Activated CD8-positive, alpha-beta T cell treated with anti-CD3 and anti-CD28 coated beads, Interleukin-2, amount 10 ng/mL, durations not matched to agents 7 days and 5 days (primary cell): Measurements from ENCODE around the gene TREX2. TPM values are rescaled to one million over a fixed set of nuclear protein-coding genes. Genes with fewer than 3 reads are reported as not detected.

Experiments used
- ATAC-seq: fragments of 150-1000 bp; cut with Tn5 transposase; one replicate; pipeline ENCODE4 v1.10.0; 2021; ENCODE audit warnings: moderate library complexity
- CTCF ChIA-PET: fragments of 350-600 bp; sonication (Branson Sonifier 250); formaldehyde crosslinking; loops from one replicate; lab custom pipeline; 2021; ENCODE audit warnings: antibody characterized with exemption; lab: Charles Lee
- POLR2A ChIA-PET: fragments of 350-600 bp; sonication (Branson Sonifier 250); formaldehyde crosslinking; loops from one replicate; lab custom pipeline; 2021; ENCODE audit warnings: antibody characterized with exemption; lab: Charles Lee
- DNase-seq: peaks from one replicate; pipeline ENCODE4 v3.0.0-alpha.2; 2020
- H3K27ac Mint-ChIP-seq: one replicate; pipeline ENCODE4 v1.8.0; 2021; ENCODE audit warnings: mild to moderate bottlenecking, mixed read lengths
- H3K27me3 Mint-ChIP-seq: one replicate; pipeline ENCODE4 v1.8.0; 2021; ENCODE audit warnings: low read depth, mixed read lengths
- H3K36me3 Mint-ChIP-seq: one replicate; pipeline ENCODE4 v1.8.0; 2021; ENCODE audit warnings: low read depth, mixed read lengths
- H3K4me1 Mint-ChIP-seq: one replicate; pipeline ENCODE4 v1.8.0; 2021; ENCODE audit warnings: low read depth, mixed read lengths
- H3K4me3 Mint-ChIP-seq: one replicate; pipeline ENCODE4 v1.8.0; 2021; ENCODE audit warnings: mild to moderate bottlenecking, mixed read lengths
- H3K9me3 Mint-ChIP-seq: one replicate; pipeline ENCODE4 v1.8.0; 2022; ENCODE audit warnings: mixed read lengths; ENCODE audit not compliant: insufficient read depth
- total RNA-seq, 2 experiments: library from RNA; stranded (reverse); gene quantifications; one replicate each; pipeline ENCODE4 v1.2.3, GENCODE V29; 2021

TREX2 gene
- total RNA-seq, 2 experiments from 2014 or later, result 3.6 to 3.8 TPM

DNA sequence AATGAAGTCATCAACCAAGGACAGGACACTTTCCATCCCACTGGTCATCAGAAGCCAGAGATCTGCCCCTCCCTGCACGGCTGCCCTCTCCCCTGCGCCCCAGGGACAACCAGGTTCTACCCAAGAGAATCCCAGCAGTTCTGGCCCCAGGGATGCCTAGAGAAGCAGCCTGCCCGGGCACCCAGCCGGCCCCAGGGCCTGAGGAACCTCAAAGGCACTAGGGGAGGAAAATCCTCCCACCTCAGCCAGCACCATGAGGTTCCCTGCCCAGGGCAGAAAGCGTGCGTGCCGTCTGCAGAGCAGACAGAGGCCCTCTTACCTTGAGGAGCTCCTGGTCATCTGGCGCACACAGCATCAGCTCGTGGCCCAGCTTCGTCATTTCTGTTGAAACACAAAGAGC, 16.4 kb upstream of the TREX2 start:
- CTCF ChIA-PET, result no interaction called here
- ATAC-seq (no peak), DNase-seq (no peak)
- H3K4me3 Mint-ChIP-seq, result no peak overlapping the region
- no peak overlapping the region for H3K27ac Mint-ChIP-seq
- peaks cover 17% of the 10 kb centered on the region for H3K36me3 Mint-ChIP-seq
- no peaks in the 10 kb centered on the region for H3K27me3 Mint-ChIP-seq
- H3K9me3 Mint-ChIP-seq, result no peaks in the 10 kb centered on the region
- no peaks in the 10 kb centered on the region for H3K4me1 Mint-ChIP-seq
- POLR2A ChIA-PET, result no interaction called here

GRCh38 chrX:153460826-153461225, 15.0 kb upstream of the TREX2 start:
- no peaks in the 10 kb centered on the region for H3K9me3 Mint-ChIP-seq
- ChIA-PET POLR2A (no interaction called here), CTCF (interaction anchor here (0.5 to 1.7 kb wide), 6 partner anchors 10 to 520 kb away, joined by 3 to 14 read pairs (median 3); partner anchors contain the start of gene HAUS7)
- peaks cover 14% of the 10 kb centered on the region for H3K36me3 Mint-ChIP-seq
- peak; percentile 57 for ATAC-seq
- no peaks in the 10 kb centered on the region for H3K27me3 Mint-ChIP-seq
- H3K4me1 Mint-ChIP-seq, result no peaks in the 10 kb centered on the region
- no peak overlapping the region for H3K4me3 Mint-ChIP-seq
- H3K27ac Mint-ChIP-seq, result no peak overlapping the region
- DNase-seq, result peak; percentile 48

- no peaks in the 10 kb centered on the region for H3K9me3 Mint-ChIP-seq
- ChIA-PET POLR2A (no interaction called here), CTCF (interaction anchor here (1.1 to 1.5 kb wide), 2 partner anchors 43 to 46 kb away, joined by 3 to 14 read pairs; no protein-coding TSS in a partner anchor)
- no peaks in the 10 kb centered on the region for H3K4me1 Mint-ChIP-seq
- DNase-seq, result no peak
- no peak for ATAC-seq
- H3K4me3 Mint-ChIP-seq, result no peak overlapping the region
- H3K27ac Mint-ChIP-seq, result no peak overlapping the region
- no peaks in the 10 kb centered on the region for H3K27me3 Mint-ChIP-seq
- H3K36me3 Mint-ChIP-seq, result peaks cover 15% of the 10 kb centered on the region
These were observed 14.1 kb upstream of the TREX2 start for GRCh38 chrX:153459986-153460385.

DNA sequence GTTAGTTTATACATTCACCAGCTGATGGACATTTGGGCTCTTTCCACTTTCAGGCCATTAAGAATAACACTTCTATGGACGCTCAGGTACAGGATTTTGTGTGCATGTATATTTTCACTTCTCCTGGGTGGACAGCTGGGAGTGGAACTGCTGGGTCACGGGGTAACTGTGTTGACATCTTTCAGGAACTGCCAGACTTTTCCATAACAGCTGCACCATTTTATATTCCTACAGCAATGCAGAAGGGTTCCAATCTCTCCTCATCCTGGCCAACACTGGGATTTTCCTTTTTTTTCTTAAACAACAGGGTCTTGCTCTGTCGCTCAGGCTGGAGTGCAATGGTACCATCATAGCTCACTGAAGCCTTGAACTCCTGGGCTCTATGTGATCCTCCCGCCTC, 12.6 kb upstream of the TREX2 start:
- ATAC-seq, result no peak
- no peaks in the 10 kb centered on the region for H3K27me3 Mint-ChIP-seq

DNA sequence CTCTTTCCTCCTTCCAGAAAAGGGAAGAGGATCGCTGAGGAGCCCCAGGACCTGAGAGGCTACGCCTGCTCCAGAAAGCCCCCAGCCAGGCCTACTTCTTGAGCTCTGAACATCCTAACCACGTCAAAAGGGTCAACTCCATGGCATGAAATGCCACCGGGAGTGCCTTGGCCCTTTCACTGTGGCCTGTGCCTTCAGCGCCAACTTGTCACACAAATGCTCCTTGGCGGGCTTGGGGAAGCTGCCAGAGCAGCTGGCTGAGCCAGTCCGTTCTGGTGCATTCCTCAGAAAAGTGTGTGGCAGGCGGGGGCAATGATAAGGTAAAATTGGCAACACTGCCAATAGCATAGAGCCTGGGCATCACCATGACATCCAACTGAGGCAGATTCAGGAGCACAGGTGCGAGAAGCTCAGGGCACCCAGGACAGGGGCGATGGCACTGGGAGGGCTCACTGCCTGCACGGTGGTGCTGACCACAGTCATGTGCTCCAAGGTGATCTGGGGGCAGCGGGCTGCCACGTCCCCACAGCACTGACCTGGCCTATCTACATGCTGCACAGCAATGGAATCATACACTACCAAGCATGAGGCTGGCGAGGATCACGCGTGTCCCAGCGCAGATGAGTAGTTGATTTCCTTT, 12.1 kb upstream of the TREX2 start:
- Mint-ChIP-seq H3K9me3 (no peaks in the 10 kb centered on the region), H3K4me1 (no peaks in the 10 kb centered on the region), H3K27me3 (no peaks in the 10 kb centered on the region), H3K27ac (no peak overlapping the region), H3K36me3 (peaks cover 16% of the 10 kb centered on the region), H3K4me3 (no peak overlapping the region)
- DNase-seq (no peak), ATAC-seq (no peak)
- ChIA-PET CTCF (no interaction called here), POLR2A (no interaction called here)

More for the DNA sequence above, 12.6 kb upstream of the TREX2 start:
- Mint-ChIP-seq H3K9me3 (no peaks in the 10 kb centered on the region), H3K36me3 (peaks cover 16% of the 10 kb centered on the region), H3K4me3 (no peak overlapping the region), H3K4me1 (no peaks in the 10 kb centered on the region), H3K27ac (no peak overlapping the region)
- no peak for DNase-seq
- ChIA-PET CTCF (no interaction called here), POLR2A (no interaction called here)

GRCh38 chrX:153457136-153457825, 11.4 kb upstream of the TREX2 start:
- no peak overlapping the region for H3K4me3 Mint-ChIP-seq
- H3K9me3 Mint-ChIP-seq, result no peaks in the 10 kb centered on the region
- ChIA-PET POLR2A (no interaction called here), CTCF (no interaction called here)
- no peak overlapping the region for H3K27ac Mint-ChIP-seq
- no peaks in the 10 kb centered on the region for H3K4me1 Mint-ChIP-seq
- no peaks in the 10 kb centered on the region for H3K27me3 Mint-ChIP-seq
- H3K36me3 Mint-ChIP-seq, result peaks cover 14% of the 10 kb centered on the region
- ATAC-seq (no peak), DNase-seq (no peak)

- DNase-seq (no peak), ATAC-seq (no peak)
- Mint-ChIP-seq H3K27ac (no peak overlapping the region), H3K36me3 (peaks cover 13% of the 10 kb centered on the region), H3K9me3 (no peaks in the 10 kb centered on the region), H3K4me3 (no peak overlapping the region), H3K27me3 (no peaks in the 10 kb centered on the region), H3K4me1 (no peaks in the 10 kb centered on the region)
- ChIA-PET POLR2A (no interaction called here), CTCF (no interaction called here)
These were observed 10.8 kb upstream of the TREX2 start for GRCh38 chrX:153456704-153457103.

GRCh38 chrX:153456161-153456560, 10.3 kb upstream of the TREX2 start:
- H3K4me1 Mint-ChIP-seq, result no peaks in the 10 kb centered on the region
- H3K4me3 Mint-ChIP-seq, result no peak overlapping the region
- no peak overlapping the region for H3K27ac Mint-ChIP-seq
- ATAC-seq (no peak), DNase-seq (no peak)
- CTCF ChIA-PET, result no interaction called here
- no peaks in the 10 kb centered on the region for H3K9me3 Mint-ChIP-seq
- POLR2A ChIA-PET, result no interaction called here
- no peaks in the 10 kb centered on the region for H3K27me3 Mint-ChIP-seq
- H3K36me3 Mint-ChIP-seq, result peaks cover 12% of the 10 kb centered on the region

DNA sequence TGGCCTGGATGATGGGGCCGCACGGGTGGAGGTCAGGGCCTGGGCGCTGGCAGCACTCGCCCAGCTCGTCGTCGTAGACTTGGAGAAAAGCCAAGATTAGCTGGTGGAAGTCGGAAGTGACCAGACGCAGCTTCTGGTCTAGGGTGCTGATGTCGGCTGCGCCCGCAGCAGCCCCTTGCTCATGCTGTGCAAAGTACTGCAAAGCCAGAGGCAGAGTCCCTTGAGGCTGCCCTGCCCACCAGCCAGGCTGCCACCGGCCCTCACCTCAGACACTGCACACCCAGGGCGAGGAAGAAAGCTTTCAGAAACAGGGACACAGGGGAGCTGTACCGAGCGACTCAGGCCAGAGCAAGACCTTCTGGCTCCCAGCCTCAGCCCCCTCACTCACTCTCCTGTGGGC, 9.7 kb upstream of the TREX2 start:
- Mint-ChIP-seq H3K36me3 (peaks cover 13% of the 10 kb centered on the region), H3K9me3 (no peaks in the 10 kb centered on the region), H3K4me3 (no peak overlapping the region), H3K27me3 (no peaks in the 10 kb centered on the region), H3K27ac (no peak overlapping the region), H3K4me1 (no peaks in the 10 kb centered on the region)
- DNase-seq (no peak), ATAC-seq (no peak)
- POLR2A ChIA-PET, result no interaction called here
- CTCF ChIA-PET, result no interaction called here

- Mint-ChIP-seq H3K4me3 (no peak overlapping the region), H3K36me3 (peaks cover 13% of the 10 kb centered on the region), H3K9me3 (no peaks in the 10 kb centered on the region), H3K27ac (no peak overlapping the region), H3K4me1 (no peaks in the 10 kb centered on the region), H3K27me3 (no peaks in the 10 kb centered on the region)
- no peak for DNase-seq
- ChIA-PET CTCF (no interaction called here), POLR2A (no interaction called here)
- ATAC-seq, result no peak
These were observed 9.2 kb upstream of the TREX2 start for GRCh38 chrX:153454901-153455550.

- Mint-ChIP-seq H3K4me3 (no peak overlapping the region), H3K9me3 (no peaks in the 10 kb centered on the region), H3K4me1 (no peaks in the 10 kb centered on the region), H3K27ac (no peak overlapping the region), H3K27me3 (no peaks in the 10 kb centered on the region), H3K36me3 (peaks cover 9% of the 10 kb centered on the region)
- DNase-seq, result no peak
- ChIA-PET POLR2A (no interaction called here), CTCF (no interaction called here)
- no peak for ATAC-seq
These were observed 5.1 kb upstream of the TREX2 start for GRCh38 chrX:153450949-153451277.
